Liver (tissue), 9 donors: ENCODE data around the gene DGCR2. TPM values are rescaled to one million over a fixed set of nuclear protein-coding genes. Genes with fewer than 3 reads are reported as not detected.

Experiments used
- DNase-seq: peaks from one replicate; pipeline ENCODE4 v3.0.0-alpha.2; 2017; ENCODE audit warnings: low spot score
- H3K27ac ChIP-seq, 2 donors: one replicate each; pipeline ENCODE4 v1.7.0; 2013; ENCODE audit warnings: inconsistent platforms in 2 of 2, low read length in 2 of 2, control low read depth in 1 of 2, low read depth in 1 of 2, mild to moderate bottlenecking in 1 of 2
- H3K27me3 ChIP-seq, 4 donors: one replicate each; pipeline versions ENCODE4 v1.6.1 to v1.7.0; 2013; ENCODE audit warnings: low read length in 3 of 4, inconsistent platforms in 1 of 4, mild to moderate bottlenecking in 1 of 4, moderate library complexity in 1 of 4; ENCODE audit not compliant: control insufficient read depth in 4 of 4, insufficient read depth in 4 of 4
- H3K36me3 ChIP-seq, 4 donors: one replicate each; pipeline versions ENCODE4 v1.6.1 to v1.7.0; 2013; ENCODE audit warnings: low read length in 3 of 4, mild to moderate bottlenecking in 3 of 4, low read depth in 1 of 4, moderate library complexity in 1 of 4; ENCODE audit not compliant: control insufficient read depth in 4 of 4, insufficient read depth in 3 of 4
- H3K4me1 ChIP-seq, 4 donors: one replicate each; pipeline versions ENCODE4 v1.6.1 to v1.7.0; 2013; ENCODE audit warnings: low read length in 3 of 4, mild to moderate bottlenecking in 3 of 4, moderate library complexity in 1 of 4; ENCODE audit not compliant: control insufficient read depth in 4 of 4, insufficient read depth in 4 of 4
- H3K4me3 ChIP-seq, 3 donors: one replicate each; pipeline versions ENCODE4 v1.6.1 to v1.7.0; 2013; ENCODE audit warnings: low read length in 3 of 3, control low read depth in 1 of 3, low read depth in 1 of 3, mild to moderate bottlenecking in 1 of 3
- H3K9ac ChIP-seq, 2 donors: one replicate each; pipeline ENCODE4 v1.7.0; 2013; ENCODE audit warnings: low read length in 2 of 2, mild to moderate bottlenecking in 2 of 2, moderate library complexity in 2 of 2, control low read depth in 1 of 2, low read depth in 1 of 2
- H3K9me3 ChIP-seq, 4 donors: one replicate each; pipeline versions ENCODE4 v1.6.1 to v1.7.0; 2013; ENCODE audit warnings: low read length in 3 of 4; ENCODE audit not compliant: control insufficient read depth in 4 of 4
- ATF3 ChIP-seq: IDR thresholded peaks from 2 replicates; pipeline ENCODE4 v1.6.1; 2016; ENCODE audit warnings: antibody characterized with exemption
- CTCF ChIP-seq: fragments of 150-350 bp; IDR thresholded peaks from 2 replicates; pipeline ENCODE4 v1.5.1; 2017; ENCODE audit warnings: improper control_type of control experiment, low read depth, low read length; ENCODE audit not compliant: missing input control
- EGR1 ChIP-seq, 2 donors: IDR thresholded peaks; 2 replicates each; pipeline ENCODE4 v1.6.1; 2016 to 2018; ENCODE audit warnings: antibody characterized with exemption in 2 of 2, low read depth in 2 of 2
- FOXA1 ChIP-seq: IDR thresholded peaks from 2 replicates; pipeline ENCODE4 v1.6.1; 2016; ENCODE audit warnings: antibody characterized with exemption
- FOXA2 ChIP-seq: IDR thresholded peaks from 2 replicates; pipeline ENCODE4 v1.6.1; 2016; ENCODE audit warnings: antibody characterized with exemption
- GABPA ChIP-seq, 2 donors: IDR thresholded peaks in 1 of 2; conservative IDR thresholded peaks in 1 of 2; 2 replicates each; pipeline ENCODE4 v1.6.1; 2016; ENCODE audit warnings: antibody characterized with exemption in 2 of 2, mild to moderate bottlenecking in 1 of 2, moderate library complexity in 1 of 2
- HNF4G ChIP-seq: IDR thresholded peaks from 2 replicates; pipeline ENCODE4 v1.6.1; 2016; ENCODE audit warnings: antibody characterized with exemption
- JUND ChIP-seq, 2 donors: IDR thresholded peaks; 2 replicates each; pipeline ENCODE4 v1.6.1; 2016; ENCODE audit warnings: antibody characterized with exemption in 2 of 2
- MAX ChIP-seq: IDR thresholded peaks from 2 replicates; pipeline ENCODE4 v1.6.1; 2016; ENCODE audit warnings: antibody characterized with exemption
- NR2F2 ChIP-seq: IDR thresholded peaks from 2 replicates; pipeline ENCODE4 v1.6.1; 2016; ENCODE audit warnings: antibody characterized with exemption
- RAD21 ChIP-seq, 2 donors: IDR thresholded peaks; 2 replicates each; pipeline ENCODE4 v1.6.1; 2016; ENCODE audit warnings: antibody characterized with exemption in 2 of 2, mild to moderate bottlenecking in 2 of 2
- REST ChIP-seq: IDR thresholded peaks from 2 replicates; pipeline ENCODE4 v1.6.1; 2016; ENCODE audit warnings: antibody characterized with exemption, mild to moderate bottlenecking
- RXRA ChIP-seq, 2 donors: IDR thresholded peaks; 2 replicates each; pipeline ENCODE4 v1.6.1; 2017 to 2018; ENCODE audit warnings: antibody characterized with exemption in 2 of 2, mild to moderate bottlenecking in 1 of 2
- SP1 ChIP-seq: IDR thresholded peaks from 2 replicates; pipeline ENCODE4 v1.6.1; 2018; ENCODE audit warnings: antibody characterized with exemption, mild to moderate bottlenecking
- TAF1 ChIP-seq: conservative IDR thresholded peaks from 2 replicates; pipeline ENCODE4 v1.6.1; 2016; ENCODE audit warnings: antibody characterized with exemption, mild to moderate bottlenecking
- YY1 ChIP-seq: IDR thresholded peaks from 2 replicates; pipeline ENCODE4 v1.6.1; 2016; ENCODE audit warnings: antibody characterized with exemption, mild to moderate bottlenecking
- ZBTB33 ChIP-seq: IDR thresholded peaks from 2 replicates; pipeline ENCODE4 v1.6.1; 2016; ENCODE audit warnings: antibody characterized with exemption
- WGBS: extraction: QIAGEN DNeasy Blood & Tissue Kit; methylation state at CpG from one replicate; pipeline ENCODE4 v1.1.7; 2013; 5-methylcytosine and 5-hydroxymethylcytosine counted together
- polyA plus RNA-seq, 2 donors: library from polyadenylated mRNA; stranded (reverse) in 1 of 2; unstranded in 1 of 2; fragments of 200-250 nt in 1 of 2; fragments of >200 nt in 1 of 2; fragmentation: Nextera tagmentation in 1 of 2; extraction: Ambion mirVana in 1 of 2; gene quantifications; one replicate each; pipeline versions ENCODE4 v1.2.1 to v1.2.3, GENCODE V29; 2013 to 2015
- total RNA-seq, 2 donors: library from RNA; depleted of rRNA; stranded (reverse); fragments of >200 nt; gene quantifications; one replicate each; pipeline ENCODE4 v1.2.3, GENCODE V29; 2014
- donor health status: healthy.
- donor health status: healthy.
- donor health status: healthy.
- donor health status: healthy.
- donor health status: healthy.

Gene DGCR2
- total and polyA plus RNA-seq, 4 donors, result 11.2 to 30.0 (median 21.1) TPM

- 77% methylated on average over 3 of the region's 3 CpGs for WGBS
- no peak overlapping the region for H3K9ac ChIP-seq
- H3K36me3 ChIP-seq, result peaks cover 0 to 2% (median 0%) of the 10 kb centered on the region in 4 donors
- no peak for TF ChIP-seq TAF1
- no peak for TF ChIP-seq RAD21 (IDR thresholded peaks at IDR 0.05)
- TF ChIP-seq YY1, result no peak
- no peak for TF ChIP-seq NR2F2
- no peak for TF ChIP-seq JUND (IDR thresholded peaks at IDR 0.05)
- TF ChIP-seq ATF3, result no peak
- no peak for TF ChIP-seq ZBTB33
- TF ChIP-seq GABPA (IDR thresholded peaks at IDR 0.05 in 1 of 2, conservative IDR thresholded peaks at IDR 0.05 in 1 of 2), result no peak
- no peak for TF ChIP-seq CTCF
- no peak for TF ChIP-seq MAX
- TF ChIP-seq FOXA2, result no peak
- no peak for TF ChIP-seq FOXA1
- TF ChIP-seq EGR1 (IDR thresholded peaks at IDR 0.05; ENCODE audit: low read depth in 2 of 2), result no peak
- TF ChIP-seq HNF4G, result no peak
- H3K9me3 ChIP-seq, result no peaks in the 10 kb centered on the region
- peak overlapping the region; percentile 79 to 80 for H3K27ac ChIP-seq
- H3K4me3 ChIP-seq, result no peak overlapping the region
- DNase-seq, result no peak
- H3K27me3 ChIP-seq, result no peaks in the 10 kb centered on the region
- H3K4me1 ChIP-seq, result peaks cover 9 to 28% (median 23%) of the 10 kb centered on the region in 4 donors
These were observed 13.4 kb downstream of the DGCR2 start for GRCh38 chr22:19108807-19109197.

GRCh38 chr22:19107730-19108074 is 14.5 kb downstream of the DGCR2 start:
- H3K4me3 ChIP-seq, result no peak overlapping the region
- H3K9ac ChIP-seq, result no peak overlapping the region
- no peak for TF ChIP-seq SP1
- no peak for TF ChIP-seq REST
- TF ChIP-seq FOXA2, result no peak
- no peak for TF ChIP-seq CTCF
- no peak for TF ChIP-seq GABPA (IDR thresholded peaks at IDR 0.05 in 1 of 2, conservative IDR thresholded peaks at IDR 0.05 in 1 of 2)
- no peak for TF ChIP-seq ATF3
- no peak for TF ChIP-seq EGR1 (IDR thresholded peaks at IDR 0.05; ENCODE audit: low read depth in 2 of 2)
- no peak for TF ChIP-seq NR2F2
- no peak for TF ChIP-seq MAX
- TF ChIP-seq HNF4G, result no peak
- no peak for TF ChIP-seq ZBTB33
- no peak for TF ChIP-seq FOXA1
- TF ChIP-seq JUND (IDR thresholded peaks at IDR 0.05), result no peak
- TF ChIP-seq RXRA (IDR thresholded peaks at IDR 0.05), result no peak
- TF ChIP-seq TAF1, result no peak
- no peak for TF ChIP-seq YY1
- 95% methylated on average over 8 of the region's 8 CpGs for WGBS
- peaks cover 9 to 28% (median 23%) of the 10 kb centered on the region in 4 donors for H3K4me1 ChIP-seq
- peaks cover 0 to 2% (median 0%) of the 10 kb centered on the region in 4 donors for H3K36me3 ChIP-seq
- no peak overlapping the region for H3K27ac ChIP-seq
- DNase-seq, result no peak
- no peaks in the 10 kb centered on the region for H3K9me3 ChIP-seq
- no peaks in the 10 kb centered on the region for H3K27me3 ChIP-seq
